BJ (cell line): ENCODE measurements around the gene CIB2. TPM values are rescaled to one million over a fixed set of nuclear protein-coding genes. Genes with fewer than 3 reads are reported as not detected.

Experiments
- polyA plus RNA-seq: library from polyadenylated mRNA; depleted of rRNA; stranded (reverse); fragments of >200 nt; gene quantifications from 2 replicates; pipeline ENCODE4 v1.2.3, GENCODE V29; 2011; rRNA removed
- small RNA-seq: library from RNA; depleted of rRNA; stranded (forward); fragments of <200 nt; gene quantifications from one replicate; pipeline ENCODE3, GENCODE V24; 2012; ENCODE audit warnings: low replicate concordance, low read depth; ENCODE audit not compliant: insufficient read length

The CIB2 gene
- polyA plus RNA-seq, 1 experiment, result 7.4 TPM

Small RNA genes lying within 50 kb of the gene (small RNA-seq; reads per million reads assigned to genes)
- gene RF00092, result not detected

Other genes starting within 250 kb of the CIB2 start
- gene TBC1D2B, start 53.7 kb downstream of the CIB2 start, polyA plus RNA-seq, result 37.3 and 39.8 TPM in 2 replicates
- gene SH2D7, start 38.9 kb downstream of the CIB2 start, polyA plus RNA-seq, result not detected in 2 replicates
- 49.3 and 76.1 TPM in 2 replicates for gene IDH3A, start 17.9 kb upstream of the CIB2 start, polyA plus RNA-seq
- gene ACSBG1, start 103.1 kb upstream of the CIB2 start, polyA plus RNA-seq, result 0.01 and 0.02 TPM in 2 replicates
- gene DNAJA4, start 133.1 kb upstream of the CIB2 start, polyA plus RNA-seq, result 2.8 and 4.1 TPM in 2 replicates
- gene SKIC8, start 168.2 kb upstream of the CIB2 start, polyA plus RNA-seq, result 72.8 and 73.4 TPM in 2 replicates
- not detected in 2 replicates for gene CRABP1, start 208.9 kb upstream of the CIB2 start, polyA plus RNA-seq